ENCODE results near the gene ZNF224. TPM values are rescaled to one million over a fixed set of nuclear protein-coding genes. Genes with fewer than 3 reads are reported as not detected.
A peak's percentile ranks its signal among the peaks of the same experiment; 100 is the strongest.
"Not testable (repeated sequence)": the region's sequence is repeated elsewhere in the genome, so short reads cannot be mapped to it uniquely, and the experiment has no call there.

The ZNF224 gene
- total RNA-seq, 1 donor from 2014 or later = 20.4 TPM

GRCh38 chr19:44092108-44092507 is 2.1 kb upstream of the ZNF224 start:
- intact Hi-C loops (cut with micrococcal nuclease) = loop anchor here (5.0 kb wide), 1 partner anchor 110 kb away; the partner anchor contains the start of gene ZNF155

GRCh38 chr19:44107751-44108150 is 13.6 kb downstream of the ZNF224 start:
- H3K4me3 Mint-ChIP-seq = no peak overlapping the region
- H3K27me3 Mint-ChIP-seq (ENCODE audit: insufficient read depth) = no peaks in the 10 kb centered on the region
- no peak for DNase-seq (ENCODE audit: low spot score)
- intact Hi-C loops (cut with micrococcal nuclease) = no loop called here
- peaks cover 59% of the 10 kb centered on the region for H3K36me3 Mint-ChIP-seq (ENCODE audit: low read depth)
- peaks cover 10% of the 10 kb centered on the region for H3K4me1 Mint-ChIP-seq (ENCODE audit: low read depth)
- H3K27ac Mint-ChIP-seq = no peak overlapping the region
- H3K9me3 Mint-ChIP-seq = peaks cover 77% of the 10 kb centered on the region

More at GRCh38 chr19:44092108-44092507, 2.1 kb upstream of the ZNF224 start:
- no peak overlapping the region for H3K27ac Mint-ChIP-seq
- peaks cover 13% of the 10 kb centered on the region for H3K36me3 Mint-ChIP-seq (ENCODE audit: low read depth)
- H3K27me3 Mint-ChIP-seq (ENCODE audit: insufficient read depth) = no peaks in the 10 kb centered on the region
- peaks cover 19% of the 10 kb centered on the region for H3K4me1 Mint-ChIP-seq (ENCODE audit: low read depth)
- no peak for DNase-seq (ENCODE audit: low spot score)
- peaks cover 15% of the 10 kb centered on the region for H3K9me3 Mint-ChIP-seq
- no peak overlapping the region for H3K4me3 Mint-ChIP-seq

- Mint-ChIP-seq H3K27ac (no peak overlapping the region), H3K36me3 (ENCODE audit: low read depth) (peaks cover 45% of the 10 kb centered on the region), H3K9me3 (peaks cover 60% of the 10 kb centered on the region), H3K4me3 (no peak overlapping the region), H3K27me3 (ENCODE audit: insufficient read depth) (no peaks in the 10 kb centered on the region), H3K4me1 (ENCODE audit: low read depth) (peaks cover 22% of the 10 kb centered on the region)
- intact Hi-C loops (cut with micrococcal nuclease) = no loop called here
- no peak for DNase-seq (ENCODE audit: low spot score)
Measured at GRCh38 chr19:44109458-44109857, 15.3 kb downstream of the ZNF224 start.

GRCh38 chr19:44111910-44112463 is 17.8 kb downstream of the ZNF224 start:
- Mint-ChIP-seq H3K9me3 (peaks cover 41% of the 10 kb centered on the region), H3K27ac (no peak overlapping the region), H3K27me3 (ENCODE audit: insufficient read depth) (no peaks in the 10 kb centered on the region), H3K4me3 (peak overlapping the region; percentile 74), H3K36me3 (ENCODE audit: low read depth) (peaks cover 31% of the 10 kb centered on the region), H3K4me1 (ENCODE audit: low read depth) (peaks cover 30% of the 10 kb centered on the region)
- intact Hi-C loops (cut with micrococcal nuclease) = loop anchor here (2.0 to 5.0 kb wide), 3 partner anchors 101 to 177 kb away; partner anchors contain the start of genes ZNF155, ZNF227 and ZNF45
- no peak for DNase-seq (ENCODE audit: low spot score)

GRCh38 chr19:44112802-44113137 is 18.6 kb downstream of the ZNF224 start:
- DNase-seq (ENCODE audit: low spot score) = no peak
- intact Hi-C loops (cut with micrococcal nuclease) = loop anchor here (1.0 to 5.0 kb wide), 11 partner anchors 18 to 388 kb away; partner anchors contain the start of genes ZNF155, ZNF180, ZNF224 and ZNF226
- H3K36me3 Mint-ChIP-seq (ENCODE audit: low read depth) = peaks cover 29% of the 10 kb centered on the region
- H3K4me1 Mint-ChIP-seq (ENCODE audit: low read depth) = peaks cover 30% of the 10 kb centered on the region
- peak overlapping the region; percentile 100 for H3K4me3 Mint-ChIP-seq
- no peaks in the 10 kb centered on the region for H3K27me3 Mint-ChIP-seq (ENCODE audit: insufficient read depth)
- peak overlapping the region; percentile 88 for H3K27ac Mint-ChIP-seq
- H3K9me3 Mint-ChIP-seq = peaks cover 33% of the 10 kb centered on the region

- DNase-seq (ENCODE audit: low spot score) = peak; percentile 81
- H3K27me3 Mint-ChIP-seq (ENCODE audit: insufficient read depth) = no peaks in the 10 kb centered on the region
- peaks cover 29% of the 10 kb centered on the region for H3K9me3 Mint-ChIP-seq
- H3K4me1 Mint-ChIP-seq (ENCODE audit: low read depth) = peaks cover 30% of the 10 kb centered on the region
- peak within 1 kb of the TSS; percentile 100 for H3K4me3 Mint-ChIP-seq
- peaks cover 27% of the 10 kb centered on the region for H3K36me3 Mint-ChIP-seq (ENCODE audit: low read depth)
- H3K27ac Mint-ChIP-seq = peak within 1 kb of the TSS; percentile 88
- intact Hi-C loops (cut with micrococcal nuclease) = loop anchor here (1.0 to 5.0 kb wide), 11 partner anchors 19 to 387 kb away; partner anchors contain the start of genes ZNF155, ZNF180, ZNF224 and ZNF226
Measured at GRCh38 chr19:44113138-44113783, 19.1 kb downstream of the ZNF224 start, which contains the start of gene ZNF225. Gene ZNF225, plus strand, starts transcription at chr19:44113399. Its CDS starts 2,429 bp downstream, at chr19:44115828.

- Mint-ChIP-seq H3K36me3 (ENCODE audit: low read depth) (peaks cover 27% of the 10 kb centered on the region), H3K27me3 (ENCODE audit: insufficient read depth) (no peaks in the 10 kb centered on the region), H3K9me3 (peaks cover 25% of the 10 kb centered on the region), H3K27ac (peak overlapping the region; percentile 61), H3K4me1 (ENCODE audit: low read depth) (peaks cover 30% of the 10 kb centered on the region), H3K4me3 (peak overlapping the region; percentile 100)
- intact Hi-C loops (cut with micrococcal nuclease) = loop anchor here (1.0 to 5.0 kb wide), 11 partner anchors 20 to 386 kb away; partner anchors contain the start of genes ZNF155, ZNF180, ZNF224 and ZNF226
- DNase-seq (ENCODE audit: low spot score) = no peak
Measured at GRCh38 chr19:44113784-44114390, 19.7 kb downstream of the ZNF224 start.

GRCh38 chr19:44121162-44121561 is 27.0 kb downstream of the ZNF224 start:
- H3K36me3 Mint-ChIP-seq (ENCODE audit: low read depth) = peaks cover 77% of the 10 kb centered on the region
- H3K27me3 Mint-ChIP-seq (ENCODE audit: insufficient read depth); H3K4me1 Mint-ChIP-seq (ENCODE audit: low read depth); H3K4me3 Mint-ChIP-seq; intact Hi-C loops (cut with micrococcal nuclease); H3K27ac Mint-ChIP-seq; DNase-seq (ENCODE audit: low spot score): not testable (repeated sequence)
- peaks cover 59% of the 10 kb centered on the region for H3K9me3 Mint-ChIP-seq

- H3K36me3 Mint-ChIP-seq (ENCODE audit: low read depth) = peaks cover 29% of the 10 kb centered on the region
- H3K27ac Mint-ChIP-seq = no peak overlapping the region
- no peak for DNase-seq (ENCODE audit: low spot score)
- no peaks in the 10 kb centered on the region for H3K4me1 Mint-ChIP-seq (ENCODE audit: low read depth)
- no peaks in the 10 kb centered on the region for H3K27me3 Mint-ChIP-seq (ENCODE audit: insufficient read depth)
- peaks cover 41% of the 10 kb centered on the region for H3K9me3 Mint-ChIP-seq
- H3K4me3 Mint-ChIP-seq = no peak overlapping the region
- intact Hi-C loops (cut with micrococcal nuclease) = no loop called here
Measured at GRCh38 chr19:44131955-44132354, 37.8 kb downstream of the ZNF224 start.

- Mint-ChIP-seq H3K9me3 (peaks cover 23% of the 10 kb centered on the region), H3K4me1 (ENCODE audit: low read depth) (peaks cover 14% of the 10 kb centered on the region), H3K27me3 (ENCODE audit: insufficient read depth) (no peaks in the 10 kb centered on the region), H3K36me3 (ENCODE audit: low read depth) (peaks cover 28% of the 10 kb centered on the region), H3K4me3 (peak within 1 kb of the TSS; percentile 93), H3K27ac (peak within 1 kb of the TSS; percentile 76)
- peak; percentile 52 for DNase-seq (ENCODE audit: low spot score)
- intact Hi-C loops (cut with micrococcal nuclease) = loop anchor here (1.0 kb wide), 5 partner anchors 24 to 164 kb away; partner anchors contain the start of genes ZNF225, ZNF226, ZNF227 and ZNF235
Measured at GRCh38 chr19:44141191-44142058, 47.3 kb downstream of the ZNF224 start, which contains the start of gene ZNF234. Gene ZNF234, plus strand, starts transcription at chr19:44141554. Its CDS starts 3,079 bp downstream, at chr19:44144633.

- no peak for DNase-seq (ENCODE audit: low spot score)
- H3K9me3 Mint-ChIP-seq = peaks cover 20% of the 10 kb centered on the region
- peak overlapping the region; percentile 76 for H3K27ac Mint-ChIP-seq
- peaks cover 28% of the 10 kb centered on the region for H3K36me3 Mint-ChIP-seq (ENCODE audit: low read depth)
- intact Hi-C loops (cut with micrococcal nuclease) = no loop called here
- no peaks in the 10 kb centered on the region for H3K27me3 Mint-ChIP-seq (ENCODE audit: insufficient read depth)
- H3K4me3 Mint-ChIP-seq = peak overlapping the region; percentile 93
- H3K4me1 Mint-ChIP-seq (ENCODE audit: low read depth) = peaks cover 14% of the 10 kb centered on the region
Measured at GRCh38 chr19:44142059-44142433, 47.9 kb downstream of the ZNF224 start.

GRCh38 chr19:44149776-44150175 is 55.6 kb downstream of the ZNF224 start:
- H3K4me1 Mint-ChIP-seq (ENCODE audit: low read depth) = no peaks in the 10 kb centered on the region
- no peak overlapping the region for H3K27ac Mint-ChIP-seq
- DNase-seq (ENCODE audit: low spot score) = no peak
- peaks cover 34% of the 10 kb centered on the region for H3K9me3 Mint-ChIP-seq
- intact Hi-C loops (cut with micrococcal nuclease) = no loop called here
- H3K4me3 Mint-ChIP-seq = no peak overlapping the region
- H3K27me3 Mint-ChIP-seq (ENCODE audit: insufficient read depth) = no peaks in the 10 kb centered on the region
- peaks cover 74% of the 10 kb centered on the region for H3K36me3 Mint-ChIP-seq (ENCODE audit: low read depth)

All from activated T-helper 1 cell treated with anti-CD3 and anti-CD28 coated beads, Interleukin-12 subunit alpha, Interleukin-12 subunit beta, Interleukin-2, Interleukin-4 antibody, amounts not matched to agents 30 ng/mL and 10 ng/mL and 1 ng/mL, durations not matched to agents 14 hours and 24 hours and 36 hours (primary cell).